Endothelial cell of umbilical vein (primary cell): ENCODE measurements around the gene MT1B. TPM values are rescaled to one million over a fixed set of nuclear protein-coding genes. Genes with fewer than 3 reads are reported as not detected.

ENCODE experiments used
- BruUV-seq: library from RNA; stranded (reverse); fragments of 400-500 nt; replicated peaks from 2 replicates; lab custom pipeline; 2021; lab: Mats Ljungman, UMichigan
- CTCF ChIA-PET: fragments of 300-600, 350-600 bp; sonication (Branson Sonifier 250); formaldehyde crosslinking; loops from one replicate; lab custom pipeline; 2021; ENCODE audit warnings: antibody characterized with exemption, inconsistent platforms; lab: Charles Lee
- POLR2A ChIA-PET: fragments of 300-600, 350-600 bp; sonication (Branson Sonifier 250); formaldehyde crosslinking; loops from one replicate; lab custom pipeline; 2021; ENCODE audit warnings: antibody characterized with exemption, inconsistent platforms; lab: Charles Lee
- DNase-seq: peaks from one replicate; pipeline ENCODE4 v3.0.0-alpha.2; 2011; ENCODE audit warnings: low read depth, low spot score
- FAIRE-seq: peaks from 2 replicates; lab custom pipeline; 2011; peaks lifted over from hg19 to GRCh38; lab: Jason Lieb, UNC
- H2AFZ ChIP-seq: 2 replicates; pipeline ENCODE4 v1.6.0; 2012; ENCODE audit warnings: low read depth, low read length, control low read depth, inconsistent platforms
- H3K27ac ChIP-seq: 2 replicates; pipeline ENCODE4 v1.5.1; 2011; ENCODE audit warnings: low read depth, mild to moderate bottlenecking, control low read depth, low read length, moderate library complexity; ENCODE audit not compliant: insufficient read depth
- H3K27me3 ChIP-seq, 2 experiments: 2 replicates each; pipeline versions ENCODE4 v1.6.0 to v1.6.1; 2011; ENCODE audit warnings: low read length in 2 of 2, mixed read lengths in 1 of 2; ENCODE audit not compliant: control insufficient read depth in 2 of 2, insufficient read depth in 2 of 2
- H3K36me3 ChIP-seq, 2 experiments: 2 replicates in 1 of 2; 3 replicates in 1 of 2; pipeline ENCODE4 v1.5.1; 2011; ENCODE audit warnings: low read length in 2 of 2, mild to moderate bottlenecking in 1 of 2, moderate library complexity in 1 of 2; ENCODE audit not compliant: control insufficient read depth in 2 of 2, insufficient read depth in 2 of 2; ENCODE audit errors: extremely low read depth in 1 of 2
- H3K4me1 ChIP-seq: 3 replicates; pipeline ENCODE4 v1.5.1; 2011; ENCODE audit warnings: mild to moderate bottlenecking, low read length; ENCODE audit not compliant: control insufficient read depth, insufficient read depth; ENCODE audit errors: extremely low read depth
- H3K4me2 ChIP-seq: 2 replicates; pipeline ENCODE4 v1.6.1; 2011; ENCODE audit warnings: low read length, control low read depth, mixed read lengths; ENCODE audit not compliant: insufficient read depth
- H3K4me3 ChIP-seq, 3 experiments: fragments of 200-600 bp in 1 of 3; sonication (generic), shearing (Covaris generic) in 1 of 3; replicated peaks in 1 of 3; 2 replicates each; pipeline ENCODE4 v1.5.1; 2011 to 2016; ENCODE audit warnings: control low read depth in 3 of 3, low read length in 3 of 3, mild to moderate bottlenecking in 2 of 3, inconsistent platforms in 1 of 3, low read depth in 1 of 3, moderate library complexity in 1 of 3; ENCODE audit not compliant: insufficient read depth in 1 of 3
- H3K79me2 ChIP-seq: 2 replicates; pipeline ENCODE4 v1.6.0; 2012; ENCODE audit warnings: low read length, inconsistent platforms; ENCODE audit not compliant: control insufficient read depth, insufficient read depth
- H3K9ac ChIP-seq: replicated peaks from 2 replicates; pipeline ENCODE3; 2011; ENCODE audit warnings: low read length, control low read depth; ENCODE audit not compliant: insufficient read depth; ENCODE audit errors: extremely low read depth
- H3K9me1 ChIP-seq: replicated peaks from 3 replicates; pipeline ENCODE4 v1.6.0; 2011; ENCODE audit warnings: mild to moderate bottlenecking, low read length; ENCODE audit not compliant: control insufficient read depth, insufficient read depth; ENCODE audit errors: extremely low read depth
- H3K9me3 ChIP-seq: replicated peaks from 2 replicates; pipeline ENCODE4 v1.5.1; 2012; ENCODE audit warnings: low read length, inconsistent platforms; ENCODE audit not compliant: control insufficient read depth, insufficient read depth
- H4K20me1 ChIP-seq: replicated peaks from 2 replicates; pipeline ENCODE3; 2011; ENCODE audit warnings: mild to moderate bottlenecking, low read length; ENCODE audit not compliant: control insufficient read depth, insufficient read depth; ENCODE audit errors: extremely low read depth
- CTCF ChIP-seq, 2 donors: IDR thresholded peaks; 1 replicate in 1 of 2; 2 replicates in 1 of 2; pipeline ENCODE4 v1.5.1; 2011; ENCODE audit warnings: low read length in 2 of 2, mild to moderate bottlenecking in 2 of 2, moderate library complexity in 2 of 2, control low read depth in 1 of 2, inconsistent platforms in 1 of 2, low read depth in 1 of 2; ENCODE audit not compliant: insufficient read depth in 1 of 2; ENCODE audit errors: extremely low read depth in 1 of 2
- EZH2 ChIP-seq: IDR thresholded peaks from 2 replicates; pipeline ENCODE4 v1.6.1; 2012; ENCODE audit warnings: borderline replicate concordance, low read depth, mild to moderate bottlenecking, moderate library complexity, low read length, inconsistent platforms; ENCODE audit not compliant: severe bottlenecking
- FOS ChIP-seq: IDR thresholded peaks from 2 replicates; pipeline ENCODE4 v1.6.1; 2011; ENCODE audit warnings: mild to moderate bottlenecking, low read length, moderate library complexity, borderline replicate concordance; ENCODE audit not compliant: insufficient read depth
- GATA2 ChIP-seq: IDR thresholded peaks from 2 replicates; pipeline ENCODE4 v1.7.0; 2011; ENCODE audit warnings: low read depth, mild to moderate bottlenecking, moderate library complexity, mixed read lengths, low read length; ENCODE audit not compliant: insufficient read length, insufficient read depth
- JUN ChIP-seq: IDR thresholded peaks from 2 replicates; pipeline ENCODE4 v1.6.1; 2011; ENCODE audit warnings: borderline replicate concordance, low read depth; ENCODE audit not compliant: insufficient read length, insufficient read depth
- MAX ChIP-seq: IDR thresholded peaks from 2 replicates; pipeline ENCODE4 v1.6.1; 2011; ENCODE audit not compliant: insufficient read depth, insufficient read length
- MYC ChIP-seq: IDR thresholded peaks from one replicate; pipeline ENCODE4 v1.6.1; 2011; ENCODE audit warnings: mild to moderate bottlenecking, low read depth, low read length
- POLR2A ChIP-seq: IDR thresholded peaks from 2 replicates; pipeline ENCODE4 v1.6.1; 2012; ENCODE audit warnings: low read depth, mild to moderate bottlenecking, control low read depth, low read length
- POLR2AphosphoS5 ChIP-seq: IDR thresholded peaks from 2 replicates; pipeline ENCODE4 v1.6.1; 2012; ENCODE audit warnings: low read depth, mild to moderate bottlenecking, control low read depth, low read length, moderate library complexity; ENCODE audit not compliant: insufficient read depth
- dilution Hi-C: fragments of 300-500 bp; cut with MboI; formaldehyde crosslinking; loops from one replicate; pipeline ENCODE4 v1.15.0; 2019; ENCODE audit warnings: low sequenced_read_pairs; ENCODE audit not compliant: extremely low pct_ligation_motif_present
- intact Hi-C: fragments of 100-400 bp; cut with micrococcal nuclease; formaldehyde crosslinking; loops from one replicate; pipeline ENCODE4 v1.10.0; 2022
- polyA plus RNA-seq, 4 experiments: library from polyadenylated mRNA; depleted of rRNA in 3 of 4; stranded (reverse) in 3 of 4; unstranded in 1 of 4; fragments of >200 nt; gene quantifications; 2 replicates each; pipeline versions ENCODE4 v1.2.1 to v1.2.3, GENCODE V29; 2011 to 2012; ENCODE audit warnings: missing spikeins in 1 of 4
- total RNA-seq: library from RNA; stranded (reverse); gene quantifications from 2 replicates; pipeline ENCODE4 v1.2.3, GENCODE V29; 2021

MT1B gene
- total and polyA plus RNA-seq, 2 donors (not counting 3 experiments of a cell fraction or from before 2014, with no cell fraction given): not detected

GRCh38 chr16:56672761-56673536 is 21.3 kb downstream of the MT1B start:
- Histone ChIP-seq H3K27me3 (peaks cover 58 to 69% of the 10 kb centered on the region in 2 experiments), H3K79me2 (no peaks in the 10 kb centered on the region), H3K9ac (no peak overlapping the region), H4K20me1 (no peaks in the 10 kb centered on the region), H3K4me3 (no peak overlapping the region), H2AFZ (no peak overlapping the region), H3K36me3 (no peaks in the 10 kb centered on the region), H3K4me1 (peaks cover 3% of the 10 kb centered on the region), H3K4me2 (no peak overlapping the region), H3K9me3 (no peaks in the 10 kb centered on the region), H3K27ac (no peak overlapping the region), H3K9me1 (no peaks in the 10 kb centered on the region)
- ChIA-PET POLR2A (no interaction called here), CTCF (interaction anchor here (1.2 to 2.4 kb wide), 4 partner anchors 21 to 120 kb away, joined by 4 to 24 read pairs (median 6); partner anchors contain the start of gene MT1B)
- BruUV-seq: no TSS peak
- dilution Hi-C loops: no loop called here
- TF ChIP-seq POLR2AphosphoS5 (no peak), GATA2 (no peak), EZH2 (no peak), JUN (no peak), FOS (no peak), POLR2A (no peak), MAX (no peak), CTCF (IDR thresholded peaks at IDR 0.05; ENCODE audit: extremely low read depth in 1 of 2, insufficient read depth in 1 of 2, low read depth in 1 of 2, low read length in 2 of 2) (no peak), MYC (no peak)
- intact Hi-C loops: no loop called here
- DNase-seq: no peak
- no peak for FAIRE-seq
